Adrenal gland (tissue), 5 donors: ENCODE measurements around the gene FARSB.

Experiments used
- CTCF ChIP-seq, 6 experiments: fragments of 450-650 bp in 4 of 6; fragments of 200-600 bp in 2 of 6; sonication (generic) in 1 of 6; IDR thresholded peaks; 1 replicate in 5 of 6; 2 replicates in 1 of 6; pipeline versions ENCODE4 v1.5.1 to v1.8.0; 2016 to 2021; ENCODE audit warnings: antibody characterized with exemption in 6 of 6, mild to moderate bottlenecking in 2 of 6, moderate library complexity in 1 of 6
- POLR2A ChIP-seq, 2 donors: fragments of 450-650 bp; IDR thresholded peaks; one replicate each; pipeline ENCODE4 v1.6.1; 2017; ENCODE audit warnings: antibody characterized with exemption in 2 of 2, mild to moderate bottlenecking in 2 of 2, moderate library complexity in 1 of 2
- donor health status: DM: no; HTN: no; CAD: no.

GRCh38 chr2:222554517-222554916 is 101.4 kb downstream of the FARSB start:
- no peak for TF ChIP-seq CTCF (IDR thresholded peaks at IDR 0.05)
- TF ChIP-seq POLR2A (IDR thresholded peaks at IDR 0.05): no peak
